OCI-LY7 (cell line): ENCODE measurements around the gene TARS3.

Source experiments
- EZH2phosphoT487 ChIP-seq: fragments of 200-600 bp; sonication (generic); IDR thresholded peaks from 2 replicates; pipeline ENCODE4 v1.6.1; 2018; ENCODE audit warnings: low read depth, borderline replicate concordance, mild to moderate bottlenecking, mixed run types, antibody characterized with exemption, low read length, moderate library complexity, mixed read lengths
- TF ChIP-seq, protein P1 (sequence below): fragments of 200-600 bp; sonication (generic); conservative IDR thresholded peaks from 2 replicates; pipeline ENCODE4 v1.5.1; 2014; ENCODE audit warnings: mild to moderate bottlenecking, antibody characterized with exemption, low read length, moderate library complexity, mixed read lengths

DNA sequence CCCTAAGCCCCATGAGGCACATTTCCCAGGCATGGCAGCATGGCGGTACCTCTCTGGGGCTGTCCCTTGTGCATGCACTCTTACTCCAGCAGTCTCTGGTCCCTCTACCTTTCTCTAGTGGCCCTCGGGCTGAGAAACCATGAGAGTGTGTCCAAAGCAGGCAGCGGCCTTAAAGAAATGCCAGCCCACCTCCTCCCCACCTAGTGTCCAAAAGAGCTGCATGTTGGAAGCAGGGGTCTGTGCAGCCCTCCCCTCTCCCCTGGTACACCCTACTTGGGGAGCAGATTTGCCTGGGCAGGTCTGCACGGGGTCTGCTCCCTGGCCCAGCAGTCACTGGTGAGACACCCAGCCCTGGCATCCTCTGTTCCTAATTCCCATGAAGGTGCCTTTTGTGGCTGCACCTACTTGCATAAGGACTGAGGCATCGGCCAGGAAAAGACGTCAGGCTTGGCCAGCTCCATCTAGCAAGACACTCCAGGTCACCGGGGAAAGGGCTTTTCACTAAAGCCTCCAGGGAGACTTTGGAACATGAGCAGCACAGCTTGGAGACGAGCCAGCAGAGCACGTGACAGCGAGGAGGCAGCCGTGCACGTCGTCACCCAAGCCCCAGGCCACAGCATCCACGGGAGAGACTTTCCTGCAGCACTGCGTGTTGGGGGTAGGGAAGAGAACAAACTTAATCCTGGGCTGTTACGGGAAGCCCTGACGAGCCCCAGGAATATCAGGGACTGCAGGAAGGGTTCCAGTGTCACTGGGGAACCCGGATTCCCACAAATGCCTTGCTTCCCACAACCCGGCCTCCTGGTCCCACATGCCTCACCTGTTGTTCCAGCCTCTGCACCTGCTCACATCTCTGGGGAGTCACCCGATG, 110.9 kb downstream of the TARS3 start:
- TF ChIP-seq, protein P1, sequence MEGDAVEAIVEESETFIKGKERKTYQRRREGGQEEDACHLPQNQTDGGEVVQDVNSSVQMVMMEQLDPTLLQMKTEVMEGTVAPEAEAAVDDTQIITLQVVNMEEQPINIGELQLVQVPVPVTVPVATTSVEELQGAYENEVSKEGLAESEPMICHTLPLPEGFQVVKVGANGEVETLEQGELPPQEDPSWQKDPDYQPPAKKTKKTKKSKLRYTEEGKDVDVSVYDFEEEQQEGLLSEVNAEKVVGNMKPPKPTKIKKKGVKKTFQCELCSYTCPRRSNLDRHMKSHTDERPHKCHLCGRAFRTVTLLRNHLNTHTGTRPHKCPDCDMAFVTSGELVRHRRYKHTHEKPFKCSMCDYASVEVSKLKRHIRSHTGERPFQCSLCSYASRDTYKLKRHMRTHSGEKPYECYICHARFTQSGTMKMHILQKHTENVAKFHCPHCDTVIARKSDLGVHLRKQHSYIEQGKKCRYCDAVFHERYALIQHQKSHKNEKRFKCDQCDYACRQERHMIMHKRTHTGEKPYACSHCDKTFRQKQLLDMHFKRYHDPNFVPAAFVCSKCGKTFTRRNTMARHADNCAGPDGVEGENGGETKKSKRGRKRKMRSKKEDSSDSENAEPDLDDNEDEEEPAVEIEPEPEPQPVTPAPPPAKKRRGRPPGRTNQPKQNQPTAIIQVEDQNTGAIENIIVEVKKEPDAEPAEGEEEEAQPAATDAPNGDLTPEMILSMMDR, result no peak
- no peak for TF ChIP-seq EZH2phosphoT487
